Esophagus squamous epithelium (tissue), 5 donors: ENCODE results near the gene CBFA2T3. TPM values are rescaled to one million over a fixed set of nuclear protein-coding genes. Genes with fewer than 3 reads are reported as not detected.

Source experiments
- DNase-seq: peaks from one replicate; lab custom pipeline; 2025; lab: John Stamatoyannopoulos, UW
- H3K27ac ChIP-seq, 4 donors: fragments of 200-600 bp; sonication (generic); one replicate each; pipeline ENCODE4 v1.5.1; 2016 to 2019; ENCODE audit warnings: mild to moderate bottlenecking in 1 of 4
- H3K27me3 ChIP-seq, 4 donors: fragments of 200-600 bp; sonication (generic); 1 replicate in 3 of 4; 2 replicates in 1 of 4; pipeline versions ENCODE4 v1.5.1 to v1.6.0; 2017 to 2021; ENCODE audit warnings: antibody characterized with exemption in 1 of 4
- H3K36me3 ChIP-seq, 3 donors: fragments of 200-600 bp; sonication (generic); one replicate each; pipeline ENCODE4 v1.5.1; 2016 to 2019
- H3K4me1 ChIP-seq, 3 donors: fragments of 200-600 bp; sonication (generic); one replicate each; pipeline ENCODE4 v1.5.1; 2017 to 2019
- H3K4me3 ChIP-seq, 4 donors: fragments of 200-600 bp; sonication (generic); 1 replicate in 3 of 4; 2 replicates in 1 of 4; pipeline ENCODE4 v1.5.1; 2016 to 2019; ENCODE audit warnings: mild to moderate bottlenecking in 2 of 4, moderate library complexity in 1 of 4
- H3K9me3 ChIP-seq, 3 donors: fragments of 200-600 bp; sonication (generic); one replicate each; pipeline ENCODE4 v1.5.1; 2016 to 2019
- POLR2A ChIP-seq, 4 donors: fragments of 450-650 bp; IDR thresholded peaks; one replicate each; pipeline ENCODE4 v1.6.1; 2017; ENCODE audit warnings: antibody characterized with exemption in 4 of 4, mild to moderate bottlenecking in 4 of 4, moderate library complexity in 3 of 4
- WGBS, 2 donors: methylation state at CpG; one replicate each; pipeline ENCODE4 v1.1.5; 2018; 5-methylcytosine and 5-hydroxymethylcytosine counted together
- intact Hi-C: fragments of 100-400 bp; cut with DNase I; formaldehyde crosslinking; loops from one replicate; pipeline ENCODE4 v1.15.0; 2022
- total RNA-seq, 4 donors: library from RNA; depleted of rRNA; stranded (reverse); fragments of >200 nt; gene quantifications; one replicate each; pipeline ENCODE4 v1.1.0, GENCODE V29; 2016
- TF ChIP-seq, protein P1 (sequence below), 6 experiments: fragments of 450-650 bp in 4 of 6; fragments of 200-600 bp in 2 of 6; sonication (generic) in 2 of 6; IDR thresholded peaks; one replicate each; pipeline ENCODE4 v1.5.1; 2016 to 2019; ENCODE audit warnings: antibody characterized with exemption in 6 of 6, mild to moderate bottlenecking in 4 of 6, moderate library complexity in 4 of 6
- donor health status: DM: yes; HTN: yes; CAD: no.

CBFA2T3 gene
- total RNA-seq, 4 donors from 2014 or later, result 0.18 to 2.7 (median 1.4) TPM

DNA sequence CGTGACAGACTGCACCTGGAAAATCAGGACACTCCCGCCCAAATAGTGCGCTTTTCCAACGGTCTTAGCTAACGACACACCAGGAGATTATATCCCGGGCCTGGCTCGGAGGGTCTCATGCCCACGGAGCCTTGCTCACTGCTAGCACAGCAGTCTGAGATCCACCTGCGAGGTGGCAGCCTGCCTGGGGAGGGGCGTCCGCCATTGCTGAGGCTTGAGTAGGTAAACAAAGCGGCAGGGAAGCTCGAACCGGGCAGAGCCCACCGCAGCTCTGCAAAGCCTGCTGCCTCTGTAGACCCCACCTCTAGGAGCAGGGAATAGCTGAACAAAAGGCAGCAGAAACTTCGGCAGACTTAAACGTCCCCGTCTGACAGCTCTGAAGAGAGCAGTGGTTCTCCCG lies 125.4 kb downstream of the CBFA2T3 start:
- no peaks in the 10 kb centered on the region for H3K27me3 ChIP-seq
- no peak overlapping the region for H3K4me3 ChIP-seq
- peaks cover 0 to 61% (median 0%) of the 10 kb centered on the region in 3 donors for H3K36me3 ChIP-seq
- TF ChIP-seq, protein P1, sequence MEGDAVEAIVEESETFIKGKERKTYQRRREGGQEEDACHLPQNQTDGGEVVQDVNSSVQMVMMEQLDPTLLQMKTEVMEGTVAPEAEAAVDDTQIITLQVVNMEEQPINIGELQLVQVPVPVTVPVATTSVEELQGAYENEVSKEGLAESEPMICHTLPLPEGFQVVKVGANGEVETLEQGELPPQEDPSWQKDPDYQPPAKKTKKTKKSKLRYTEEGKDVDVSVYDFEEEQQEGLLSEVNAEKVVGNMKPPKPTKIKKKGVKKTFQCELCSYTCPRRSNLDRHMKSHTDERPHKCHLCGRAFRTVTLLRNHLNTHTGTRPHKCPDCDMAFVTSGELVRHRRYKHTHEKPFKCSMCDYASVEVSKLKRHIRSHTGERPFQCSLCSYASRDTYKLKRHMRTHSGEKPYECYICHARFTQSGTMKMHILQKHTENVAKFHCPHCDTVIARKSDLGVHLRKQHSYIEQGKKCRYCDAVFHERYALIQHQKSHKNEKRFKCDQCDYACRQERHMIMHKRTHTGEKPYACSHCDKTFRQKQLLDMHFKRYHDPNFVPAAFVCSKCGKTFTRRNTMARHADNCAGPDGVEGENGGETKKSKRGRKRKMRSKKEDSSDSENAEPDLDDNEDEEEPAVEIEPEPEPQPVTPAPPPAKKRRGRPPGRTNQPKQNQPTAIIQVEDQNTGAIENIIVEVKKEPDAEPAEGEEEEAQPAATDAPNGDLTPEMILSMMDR (IDR thresholded peaks at IDR 0.05), result no peak
- TF ChIP-seq POLR2A (IDR thresholded peaks at IDR 0.05), result no peak
- intact Hi-C loops, result no loop called here
- H3K9me3 ChIP-seq, result no peaks in the 10 kb centered on the region
- H3K27ac ChIP-seq, result no peak overlapping the region
- WGBS, 2 donors, result 90% methylated on average over 19 of the region's 19 CpGs; no CpG with 5 or more reads in 1 of the 2 donors
- peaks cover 7 to 32% (median 12%) of the 10 kb centered on the region in 3 donors for H3K4me1 ChIP-seq
- no peak for DNase-seq

DNA sequence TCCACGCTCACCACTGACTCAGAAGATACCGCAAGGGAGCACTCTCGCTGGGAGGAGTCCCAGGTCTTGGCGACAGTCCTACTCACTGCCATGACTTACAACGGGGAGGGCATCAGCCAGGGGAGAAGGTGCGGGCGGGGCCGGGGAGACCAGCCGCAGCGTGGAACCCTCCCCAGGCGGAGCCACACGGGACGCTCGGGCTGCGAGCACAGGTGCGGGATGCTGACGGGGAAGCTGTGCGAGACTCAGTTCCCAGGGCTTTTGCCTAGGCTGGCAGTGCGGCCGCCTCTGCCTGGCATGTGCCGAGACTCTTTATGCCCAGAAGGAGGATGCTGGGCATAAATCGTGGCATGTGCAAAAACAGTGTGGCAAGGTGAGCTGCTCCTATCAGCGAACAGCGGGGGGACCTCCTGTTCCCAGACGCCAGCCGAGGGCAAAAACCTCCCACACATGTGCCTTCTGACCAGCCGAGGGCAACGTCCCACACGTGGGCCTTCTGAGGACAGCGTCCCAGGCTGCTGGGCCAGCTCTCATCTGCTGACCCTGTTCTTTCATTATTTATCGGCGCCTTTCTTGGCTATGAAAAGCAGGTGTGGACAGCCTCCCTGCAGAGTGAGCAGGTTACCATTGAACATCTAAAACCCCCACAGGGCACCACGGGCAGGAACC lies 126.3 kb downstream of the CBFA2T3 start:
- TF ChIP-seq, protein P1 (IDR thresholded peaks at IDR 0.05), result no peak
- no peak for TF ChIP-seq POLR2A (IDR thresholded peaks at IDR 0.05)
- DNase-seq, result no peak
- intact Hi-C loops, result no loop called here
- H3K27ac ChIP-seq, result no peak overlapping the region
- H3K9me3 ChIP-seq, result no peaks in the 10 kb centered on the region
- WGBS, 2 donors, result 93 to 94% methylated on average over 15 to 19 of the region's 33 CpGs
- peaks cover 0 to 61% (median 0%) of the 10 kb centered on the region in 3 donors for H3K36me3 ChIP-seq
- H3K27me3 ChIP-seq, result no peaks in the 10 kb centered on the region
- H3K4me1 ChIP-seq, result peaks cover 2 to 24% (median 5%) of the 10 kb centered on the region in 3 donors
- no peak overlapping the region for H3K4me3 ChIP-seq

DNA sequence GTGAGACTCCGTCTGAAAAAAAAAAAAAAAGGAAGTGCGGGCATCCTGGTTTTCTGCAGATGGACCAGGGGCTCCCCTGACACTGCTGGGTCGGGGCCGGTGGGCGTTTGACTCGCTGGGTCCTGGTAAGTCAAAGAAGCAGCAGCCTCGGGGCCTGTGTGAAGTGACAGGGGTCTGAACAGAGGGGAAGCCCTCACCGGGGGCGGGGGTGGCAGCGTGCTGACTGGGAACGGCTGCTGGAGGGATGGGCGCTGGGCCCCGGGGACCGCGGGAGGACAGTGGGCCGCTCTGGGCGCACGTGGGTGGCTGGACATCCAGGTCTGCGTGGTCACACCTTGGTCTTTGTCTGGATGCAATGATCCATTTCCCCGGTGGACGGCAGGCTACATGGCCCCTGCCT lies 128.4 kb downstream of the CBFA2T3 start:
- DNase-seq, result no peak
- H3K9me3 ChIP-seq, result no peaks in the 10 kb centered on the region
- intact Hi-C loops, result no loop called here
- H3K27me3 ChIP-seq, result no peaks in the 10 kb centered on the region
- H3K4me1 ChIP-seq, result peaks cover 0 to 2% (median 0%) of the 10 kb centered on the region in 3 donors
- peaks cover 0 to 63% (median 0%) of the 10 kb centered on the region in 3 donors for H3K36me3 ChIP-seq
- no peak overlapping the region for H3K4me3 ChIP-seq
- no peak for TF ChIP-seq POLR2A (IDR thresholded peaks at IDR 0.05)
- TF ChIP-seq, protein P1 (IDR thresholded peaks at IDR 0.05), result no peak
- H3K27ac ChIP-seq, result no peak overlapping the region
- 84 to 91% methylated on average over 7 to 8 of the region's 21 CpGs for WGBS, 2 donors

DNA sequence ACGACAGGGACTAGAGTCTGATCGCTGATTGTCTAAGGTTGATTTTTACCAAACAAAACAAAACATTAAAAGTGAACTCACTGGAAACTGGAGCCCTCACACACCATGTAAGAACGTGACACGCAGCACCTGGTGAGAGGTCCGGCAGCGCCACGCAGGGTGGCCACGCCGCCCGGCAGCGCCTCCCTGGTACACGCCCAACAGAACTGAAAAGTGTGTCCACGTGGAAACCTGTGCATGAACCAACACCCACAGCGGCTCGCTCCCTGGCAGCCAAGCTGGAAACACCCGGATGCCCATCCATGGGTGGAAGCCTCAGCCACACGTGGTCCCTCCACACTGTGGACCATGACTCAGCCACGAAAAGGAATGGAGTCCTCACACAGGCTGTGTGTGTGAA lies 129.4 kb downstream of the CBFA2T3 start:
- no peaks in the 10 kb centered on the region for H3K27me3 ChIP-seq
- no peak for DNase-seq
- intact Hi-C loops, result no loop called here
- no peak overlapping the region for H3K4me3 ChIP-seq
- peaks cover 0 to 67% (median 0%) of the 10 kb centered on the region in 3 donors for H3K36me3 ChIP-seq
- TF ChIP-seq, protein P1 (IDR thresholded peaks at IDR 0.05), result no peak
- TF ChIP-seq POLR2A (IDR thresholded peaks at IDR 0.05), result no peak
- H3K9me3 ChIP-seq, result no peaks in the 10 kb centered on the region
- WGBS, 2 donors, result 80% methylated on average over 2 to 3 of the region's 18 CpGs
- no peak overlapping the region for H3K27ac ChIP-seq
- no peaks in the 10 kb centered on the region for H3K4me1 ChIP-seq

DNA sequence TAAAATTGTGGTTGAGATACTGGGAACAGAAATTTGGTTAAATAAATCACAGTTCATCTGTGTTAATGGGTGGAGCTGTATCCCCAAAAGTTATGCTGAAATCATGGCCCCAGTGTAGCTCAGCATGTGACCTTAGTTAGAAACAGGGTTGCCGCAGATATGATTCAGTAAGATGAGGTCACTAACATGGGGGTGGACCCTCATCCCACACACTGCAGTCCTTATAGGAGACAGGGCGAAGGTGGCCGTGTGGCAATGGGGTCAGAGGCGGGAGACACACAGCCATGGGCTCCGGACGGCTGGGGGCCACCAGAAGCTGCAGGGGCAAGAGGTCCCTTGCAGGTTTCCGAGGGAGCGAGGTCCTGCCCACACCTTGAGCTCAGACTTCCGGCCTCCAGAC lies 130.9 kb downstream of the CBFA2T3 start:
- no peak for TF ChIP-seq POLR2A (IDR thresholded peaks at IDR 0.05)
- TF ChIP-seq, protein P1 (IDR thresholded peaks at IDR 0.05), result no peak
- no peak for DNase-seq
- no peak overlapping the region for H3K27ac ChIP-seq
- H3K4me1 ChIP-seq, result no peaks in the 10 kb centered on the region
- no peaks in the 10 kb centered on the region for H3K9me3 ChIP-seq
- no peak overlapping the region for H3K4me3 ChIP-seq
- WGBS, 2 donors, result 91 to 95% methylated on average over 9 of the region's 9 CpGs
- H3K36me3 ChIP-seq, result peaks cover 0 to 73% (median 0%) of the 10 kb centered on the region in 3 donors
- intact Hi-C loops, result no loop called here
- H3K27me3 ChIP-seq, result no peaks in the 10 kb centered on the region
